Neural progenitor cell (in vitro differentiated cells): ENCODE measurements around the gene ATP6V1A. TPM values are rescaled to one million over a fixed set of nuclear protein-coding genes. Genes with fewer than 3 reads are reported as not detected.

Experiments
- DNase-seq: peaks from one replicate; pipeline ENCODE4 v3.0.0-alpha.2; 2016; ENCODE audit warnings: low spot score
- H2AFZ ChIP-seq: fragments of 200-600 bp; sonication (generic); replicated peaks from 2 replicates; pipeline ENCODE4 v1.6.1; 2016; ENCODE audit warnings: antibody characterized with exemption
- H3F3A ChIP-seq: fragments of 200-600 bp; sonication (generic); 2 replicates; pipeline ENCODE4 v1.6.1; 2016; ENCODE audit warnings: antibody characterized with exemption, low read depth
- H3K27ac ChIP-seq: fragments of 200-600 bp; sonication (generic); 2 replicates; pipeline ENCODE4 v1.5.1; 2016; ENCODE audit warnings: mild to moderate bottlenecking
- H3K27me3 ChIP-seq: fragments of 200-600 bp; sonication (generic); 2 replicates; pipeline ENCODE4 v1.6.1; 2016; ENCODE audit warnings: mild to moderate bottlenecking, moderate library complexity
- H3K36me3 ChIP-seq: fragments of 200-600 bp; sonication (generic); 2 replicates; pipeline ENCODE4 v1.5.1; 2016
- H3K4me1 ChIP-seq: fragments of 200-600 bp; sonication (generic); 2 replicates; pipeline ENCODE4 v1.6.1; 2016; ENCODE audit warnings: mixed run types
- H3K4me2 ChIP-seq: fragments of 200-600 bp; sonication (generic); 2 replicates; pipeline ENCODE4 v1.6.1; 2016
- H3K4me3 ChIP-seq: fragments of 200-600 bp; sonication (generic); 2 replicates; pipeline ENCODE4 v1.5.1; 2016
- H3K79me2 ChIP-seq: fragments of 200-600 bp; sonication (generic); 2 replicates; pipeline ENCODE4 v1.6.1; 2016; ENCODE audit warnings: low read depth
- H3K9ac ChIP-seq: fragments of 200-600 bp; sonication (generic); 2 replicates; pipeline ENCODE4 v1.6.1; 2016
- H3K9me3 ChIP-seq: fragments of 200-600 bp; sonication (generic); 2 replicates; pipeline ENCODE4 v1.5.1; 2016; ENCODE audit warnings: low read depth
- H4K20me1 ChIP-seq: fragments of 200-600 bp; sonication (generic); 2 replicates; pipeline ENCODE4 v1.6.1; 2016; ENCODE audit warnings: low read depth
- H3K27ac Mint-ChIP-seq: 3 replicates; pipeline ENCODE4 v1.8.0; 2021; ENCODE audit warnings: mixed read lengths
- H3K27me3 Mint-ChIP-seq: 2 replicates; pipeline ENCODE4 v1.8.0; 2022; ENCODE audit warnings: low read depth, mild to moderate bottlenecking, inconsistent platforms, moderate library complexity, mixed read lengths; ENCODE audit not compliant: insufficient read depth
- H3K36me3 Mint-ChIP-seq: 3 replicates; pipeline ENCODE4 v1.8.0; 2021; ENCODE audit warnings: mixed read lengths
- H3K4me1 Mint-ChIP-seq: 3 replicates; pipeline ENCODE4 v1.8.0; 2021; ENCODE audit warnings: mixed read lengths
- H3K4me3 Mint-ChIP-seq: 3 replicates; pipeline ENCODE4 v1.8.0; 2021; ENCODE audit warnings: mild to moderate bottlenecking, moderate library complexity, mixed read lengths
- H3K9me3 Mint-ChIP-seq: 3 replicates; pipeline ENCODE4 v1.8.0; 2020; ENCODE audit warnings: mixed read lengths
- EZH2 ChIP-seq: fragments of 200-600 bp; sonication (generic); IDR thresholded peaks from 2 replicates; pipeline ENCODE4 v1.6.1; 2017; ENCODE audit warnings: antibody characterized with exemption, mild to moderate bottlenecking, moderate library complexity
- EZH2phosphoT487 ChIP-seq: fragments of 200-600 bp; sonication (generic); IDR thresholded peaks from 2 replicates; pipeline ENCODE4 v1.6.1; 2017; ENCODE audit warnings: antibody characterized with exemption
- total RNA-seq: library from RNA; depleted of rRNA; stranded (reverse); fragments of >200 nt; gene quantifications from 2 replicates; pipeline ENCODE4 v1.2.3, GENCODE V29; 2015; ENCODE audit warnings: low replicate concordance
- TF ChIP-seq, protein P1 (sequence below): fragments of 200-600 bp; sonication (generic); IDR thresholded peaks from 2 replicates; pipeline ENCODE4 v1.5.1; 2017; ENCODE audit warnings: antibody characterized with exemption, mild to moderate bottlenecking

Gene ATP6V1A
- total RNA-seq, 1 donor from 2014 or later: 115 TPM

DNA sequence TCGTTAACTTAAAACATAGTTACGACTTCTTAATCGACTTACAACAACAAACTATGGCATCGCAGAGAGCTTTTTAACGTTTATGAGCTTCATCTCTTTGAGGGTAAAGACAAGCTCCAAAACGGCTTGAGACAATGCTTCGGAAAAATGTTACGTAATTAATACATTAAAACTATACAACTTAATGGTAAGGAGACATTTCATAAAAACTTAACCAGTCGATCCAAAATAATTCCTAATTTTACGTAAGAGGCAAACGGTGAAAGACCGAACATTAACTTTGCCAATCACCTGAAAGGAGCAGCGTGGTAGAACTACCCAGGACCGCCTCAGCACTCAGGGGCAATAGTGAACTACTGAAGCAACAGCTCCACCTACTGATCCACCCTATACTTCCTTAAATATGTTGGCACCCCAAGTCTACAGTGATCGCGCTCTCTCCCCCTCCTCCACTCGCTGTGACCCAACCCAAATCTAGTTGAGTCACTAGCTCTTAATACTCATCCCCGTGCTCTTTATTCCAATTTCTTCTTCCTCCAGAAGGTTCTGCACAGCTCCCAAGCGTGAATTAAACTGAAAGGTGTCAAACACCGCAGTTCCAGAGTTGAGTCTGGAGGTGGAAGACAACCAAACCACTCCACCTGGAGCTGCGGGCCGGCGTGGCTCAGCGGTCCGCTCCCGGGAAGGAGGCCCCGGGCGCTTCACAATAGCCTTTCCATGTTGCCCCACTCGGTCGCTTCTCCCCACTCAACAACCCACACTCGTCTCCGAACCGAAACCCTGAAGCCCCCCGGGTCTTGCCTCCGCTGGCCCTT, 1.7 kb upstream of the ATP6V1A start:
- H3K36me3 ChIP-seq: no peaks in the 10 kb centered on the region
- peaks cover 27% of the 10 kb centered on the region for H3K4me1 ChIP-seq
- TF ChIP-seq EZH2phosphoT487 (no peak), EZH2 (no peak)
- TF ChIP-seq, protein P1, sequence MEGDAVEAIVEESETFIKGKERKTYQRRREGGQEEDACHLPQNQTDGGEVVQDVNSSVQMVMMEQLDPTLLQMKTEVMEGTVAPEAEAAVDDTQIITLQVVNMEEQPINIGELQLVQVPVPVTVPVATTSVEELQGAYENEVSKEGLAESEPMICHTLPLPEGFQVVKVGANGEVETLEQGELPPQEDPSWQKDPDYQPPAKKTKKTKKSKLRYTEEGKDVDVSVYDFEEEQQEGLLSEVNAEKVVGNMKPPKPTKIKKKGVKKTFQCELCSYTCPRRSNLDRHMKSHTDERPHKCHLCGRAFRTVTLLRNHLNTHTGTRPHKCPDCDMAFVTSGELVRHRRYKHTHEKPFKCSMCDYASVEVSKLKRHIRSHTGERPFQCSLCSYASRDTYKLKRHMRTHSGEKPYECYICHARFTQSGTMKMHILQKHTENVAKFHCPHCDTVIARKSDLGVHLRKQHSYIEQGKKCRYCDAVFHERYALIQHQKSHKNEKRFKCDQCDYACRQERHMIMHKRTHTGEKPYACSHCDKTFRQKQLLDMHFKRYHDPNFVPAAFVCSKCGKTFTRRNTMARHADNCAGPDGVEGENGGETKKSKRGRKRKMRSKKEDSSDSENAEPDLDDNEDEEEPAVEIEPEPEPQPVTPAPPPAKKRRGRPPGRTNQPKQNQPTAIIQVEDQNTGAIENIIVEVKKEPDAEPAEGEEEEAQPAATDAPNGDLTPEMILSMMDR: peak; percentile 65
- peak; percentile 85 for DNase-seq
- H3K4me3 ChIP-seq: peak overlapping the region; percentile 82
- peaks cover 47% of the 10 kb centered on the region for H4K20me1 ChIP-seq
- H3K27me3 ChIP-seq: no peaks in the 10 kb centered on the region
- peaks cover 20% of the 10 kb centered on the region for H3F3A ChIP-seq
- H3K9me3 ChIP-seq: no peaks in the 10 kb centered on the region
- peaks cover 39% of the 10 kb centered on the region for H3K4me1 Mint-ChIP-seq
- no peaks in the 10 kb centered on the region for H3K9me3 Mint-ChIP-seq
- H3K36me3 Mint-ChIP-seq: no peaks in the 10 kb centered on the region
- peak overlapping the region; percentile 98 for H3K4me3 Mint-ChIP-seq
- H3K4me2 ChIP-seq: peak overlapping the region; percentile 82
- H3K79me2 ChIP-seq: peaks cover 89% of the 10 kb centered on the region
- peak overlapping the region; percentile 99 for H3K27ac ChIP-seq
- H3K9ac ChIP-seq: peak overlapping the region; percentile 75
- H3K27ac Mint-ChIP-seq: peak overlapping the region; percentile 78
- H3K27me3 Mint-ChIP-seq: peaks cover 2% of the 10 kb centered on the region
- peak overlapping the region; percentile 95 for H2AFZ ChIP-seq

DNA sequence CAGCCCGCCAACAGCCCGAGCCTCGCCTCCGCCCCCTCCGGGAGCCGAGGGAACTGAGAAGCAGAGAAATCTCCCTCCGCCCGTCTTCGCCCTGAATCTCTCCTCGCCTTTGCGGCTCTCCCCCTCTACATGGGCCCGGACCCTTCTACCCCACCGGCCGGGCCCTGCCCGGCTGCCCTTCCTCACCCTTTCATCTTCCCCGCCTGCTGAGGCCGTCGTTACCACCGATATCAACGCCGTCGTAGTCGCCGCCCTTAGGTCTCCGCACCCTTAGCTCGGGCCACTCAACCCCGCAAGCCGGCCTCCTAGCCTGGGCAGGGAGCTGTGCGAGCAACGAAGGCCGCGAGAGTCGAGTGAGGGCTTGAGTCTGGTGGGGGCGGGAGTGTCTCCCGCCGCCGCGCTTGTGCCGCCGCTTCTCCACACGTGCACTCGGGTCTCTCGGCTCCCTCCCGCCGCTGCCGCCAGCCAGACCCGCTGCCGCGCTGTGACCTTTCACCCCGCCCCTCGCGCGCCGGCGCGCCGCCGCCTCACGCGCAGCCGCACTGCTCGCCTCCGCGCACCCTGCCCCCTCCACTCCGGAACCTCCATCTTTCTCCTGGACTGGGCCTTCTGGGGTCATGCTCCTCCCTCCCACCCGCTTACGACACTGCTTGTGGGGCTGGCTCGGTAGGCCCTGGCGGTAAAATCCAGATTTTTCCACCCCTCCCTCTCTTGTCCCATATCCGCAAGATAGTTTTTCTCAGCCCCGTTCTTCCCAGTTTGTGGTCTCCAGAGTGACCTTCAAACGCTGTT, 883 bp upstream of the ATP6V1A start, which contains the start of gene NAA50:
TSS of gene NAA50 (minus strand) at position 494 of the 792 bp plus-strand sequence. CDS start at position 194, 300 bp downstream.
- DNase-seq: peak; percentile 94
- H3K79me2 ChIP-seq: peaks cover 88% of the 10 kb centered on the region
- no peaks in the 10 kb centered on the region for H3K9me3 ChIP-seq
- Mint-ChIP-seq H3K4me1 (peaks cover 39% of the 10 kb centered on the region), H3K27me3 (peaks cover 4% of the 10 kb centered on the region), H3K4me3 (peak within 1 kb of the TSS; percentile 98), H3K9me3 (no peaks in the 10 kb centered on the region), H3K27ac (peak within 1 kb of the TSS; percentile 100), H3K36me3 (no peaks in the 10 kb centered on the region)
- peak within 1 kb of the TSS; percentile 82 for H3K4me2 ChIP-seq
- H2AFZ ChIP-seq: peak within 1 kb of the TSS; percentile 95
- H4K20me1 ChIP-seq: peaks cover 39% of the 10 kb centered on the region
- H3K9ac ChIP-seq: peak within 1 kb of the TSS; percentile 81
- peaks cover 27% of the 10 kb centered on the region for H3K4me1 ChIP-seq
- H3K36me3 ChIP-seq: no peaks in the 10 kb centered on the region
- no peaks in the 10 kb centered on the region for H3K27me3 ChIP-seq
- peak within 1 kb of the TSS; percentile 99 for H3K27ac ChIP-seq
- TF ChIP-seq EZH2phosphoT487 (no peak), EZH2 (no peak)
- TF ChIP-seq, protein P1: no peak
- H3F3A ChIP-seq: peaks cover 25% of the 10 kb centered on the region
- peak within 1 kb of the TSS; percentile 82 for H3K4me3 ChIP-seq

DNA sequence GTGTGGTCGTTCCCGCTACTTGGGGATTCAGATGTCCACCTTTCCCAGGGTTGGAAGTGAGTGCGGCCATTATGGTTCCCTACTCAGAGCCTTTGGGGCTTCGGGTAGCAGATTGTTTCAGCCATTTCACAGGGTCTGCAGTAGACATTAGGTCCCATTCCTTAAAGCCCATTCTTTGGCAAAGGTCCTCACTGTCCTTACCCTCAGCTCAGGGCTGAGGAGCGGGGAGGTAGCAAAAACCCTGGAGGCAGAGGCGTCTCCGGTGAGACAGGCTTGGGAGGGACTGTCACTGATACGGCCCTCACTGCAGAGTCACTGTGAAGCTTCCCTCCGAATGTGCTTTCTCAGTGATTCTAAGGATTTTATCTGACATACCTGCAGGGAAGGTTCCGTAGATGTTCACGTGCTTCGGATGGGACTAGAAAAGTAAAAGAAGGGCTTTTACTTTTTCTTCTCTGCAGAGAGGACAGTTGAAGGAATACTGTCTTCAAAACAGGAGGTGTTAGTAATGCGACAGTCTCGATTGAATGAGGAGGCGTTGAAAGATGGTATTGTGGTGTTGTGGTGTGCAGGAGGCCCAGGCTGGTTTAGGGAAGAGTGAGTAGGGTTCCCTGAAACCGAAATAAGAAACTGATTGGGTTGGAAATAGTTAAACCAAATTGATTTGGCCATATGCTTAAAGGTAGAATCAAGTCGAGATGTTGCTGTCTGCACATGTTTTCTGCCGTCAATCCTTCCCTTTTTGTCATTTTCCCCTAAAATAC, 630 bp downstream of the ATP6V1A start:
- Histone ChIP-seq H2AFZ (peak overlapping the region; percentile 95), H4K20me1 (peaks cover 25% of the 10 kb centered on the region), H3K27me3 (no peaks in the 10 kb centered on the region), H3K4me3 (peak overlapping the region; percentile 82), H3K36me3 (no peaks in the 10 kb centered on the region), H3K4me1 (peaks cover 27% of the 10 kb centered on the region), H3K4me2 (peak overlapping the region; percentile 82), H3K79me2 (peaks cover 88% of the 10 kb centered on the region), H3K9me3 (no peaks in the 10 kb centered on the region), H3K9ac (peak overlapping the region; percentile 53), H3F3A (peaks cover 25% of the 10 kb centered on the region), H3K27ac (peak overlapping the region; percentile 99)
- H3K27me3 Mint-ChIP-seq: peaks cover 4% of the 10 kb centered on the region
- no peaks in the 10 kb centered on the region for H3K9me3 Mint-ChIP-seq
- H3K4me1 Mint-ChIP-seq: peaks cover 39% of the 10 kb centered on the region
- peak overlapping the region; percentile 77 for H3K27ac Mint-ChIP-seq
- peak overlapping the region; percentile 98 for H3K4me3 Mint-ChIP-seq
- TF ChIP-seq, protein P1: no peak
- TF ChIP-seq EZH2phosphoT487 (no peak), EZH2 (no peak)
- H3K36me3 Mint-ChIP-seq: no peaks in the 10 kb centered on the region
- peak; percentile 56 for DNase-seq
